GM12892 (cell line): ENCODE data around the gene DNAJB8.

ENCODE experiments used
- POLR2A ChIP-seq: IDR thresholded peaks from 2 replicates; pipeline ENCODE4 v1.6.1; 2011; ENCODE audit warnings: low read depth, low read length, control low read depth
- POLR2AphosphoS5 ChIP-seq: IDR thresholded peaks from 2 replicates; pipeline ENCODE4 v1.6.1; 2011; ENCODE audit warnings: low read depth, low read length, control low read depth
- TAF1 ChIP-seq: IDR thresholded peaks from 2 replicates; pipeline ENCODE4 v1.6.1; 2011; ENCODE audit warnings: low read depth, mild to moderate bottlenecking, control low read depth, low read length, borderline replicate concordance

- no peak for TF ChIP-seq POLR2AphosphoS5
- TF ChIP-seq POLR2A: no peak
- no peak for TF ChIP-seq TAF1
Measured at GRCh38 chr3:128481438-128481942, 14.8 kb upstream of the DNAJB8 start.
